Small intestine (tissue), 7 donors: ENCODE data around the gene TOLLIP. TPM values are rescaled to one million over a fixed set of nuclear protein-coding genes. Genes with fewer than 3 reads are reported as not detected.

Source experiments
- DNase-seq, 2 donors: peaks; one replicate each; pipeline versions ENCODE4 v3.0.0 to v3.0.0-alpha.2; 2013
- FAIRE-seq: peaks from 2 replicates; lab custom pipeline; 2012; peaks lifted over from hg19 to GRCh38; lab: Jason Lieb, UNC
- H3K27ac ChIP-seq, 3 donors: one replicate each; pipeline ENCODE4 v1.5.1; 2013; ENCODE audit warnings: low read length in 2 of 3, mild to moderate bottlenecking in 2 of 3, control low read depth in 1 of 3, inconsistent platforms in 1 of 3, low read depth in 1 of 3, moderate library complexity in 1 of 3
- H3K27me3 ChIP-seq, 3 donors: one replicate each; pipeline ENCODE4 v1.6.1; 2013; ENCODE audit warnings: low read length in 3 of 3, inconsistent platforms in 1 of 3; ENCODE audit not compliant: control insufficient read depth in 3 of 3, insufficient read depth in 3 of 3
- H3K36me3 ChIP-seq, 3 donors: one replicate each; pipeline ENCODE4 v1.6.1; 2013; ENCODE audit warnings: low read length in 3 of 3, inconsistent platforms in 1 of 3, low read depth in 1 of 3, mild to moderate bottlenecking in 1 of 3, moderate library complexity in 1 of 3; ENCODE audit not compliant: control insufficient read depth in 3 of 3, insufficient read depth in 2 of 3
- H3K4me1 ChIP-seq, 3 donors: one replicate each; pipeline ENCODE4 v1.6.1; 2013; ENCODE audit warnings: low read length in 2 of 3, inconsistent platforms in 1 of 3, low read depth in 1 of 3, mild to moderate bottlenecking in 1 of 3, moderate library complexity in 1 of 3; ENCODE audit not compliant: control insufficient read depth in 3 of 3, insufficient read depth in 2 of 3
- H3K4me3 ChIP-seq, 3 donors: one replicate each; pipeline ENCODE4 v1.5.1; 2013; ENCODE audit warnings: low read length in 3 of 3, control low read depth in 1 of 3, inconsistent platforms in 1 of 3, low read depth in 1 of 3, mild to moderate bottlenecking in 1 of 3, moderate library complexity in 1 of 3
- H3K9me3 ChIP-seq, 2 donors: one replicate each; pipeline ENCODE4 v1.6.1; 2013; ENCODE audit warnings: low read depth in 1 of 2, low read length in 1 of 2; ENCODE audit not compliant: control insufficient read depth in 2 of 2, insufficient read depth in 1 of 2
- WGBS, 3 donors: extraction: QIAGEN DNeasy Blood & Tissue Kit; methylation state at CpG; one replicate each; pipeline ENCODE4 v1.1.7; 2013; 5-methylcytosine and 5-hydroxymethylcytosine counted together
- polyA plus RNA-seq, 4 donors: library from polyadenylated mRNA; stranded (reverse) in 3 of 4; unstranded in 1 of 4; fragments of 200-250 nt in 3 of 4; fragments of 120-200 nt in 1 of 4; gene quantifications; one replicate each; pipeline versions ENCODE4 v1.2.1 to v1.2.3, GENCODE V29; 2013
- donor health status: healthy with polysubstance abuse.
- donor health status: control.
- donor health status: control.
- donor health status: Bipolar disorder and iron deficiency.
- donor health status: healthy.

Gene TOLLIP
- polyA plus RNA-seq, 4 donors: 33.1 to 57.0 (median 41.0) TPM

GRCh38 chr11:1226226-1226985 is 83.0 kb downstream of the TOLLIP start:
- WGBS, 3 donors: 72 to 79% (median 76%) methylated on average over 40 to 41 of the region's 41 CpGs
- no peaks in the 10 kb centered on the region for H3K9me3 ChIP-seq
- DNase-seq (no peak), FAIRE-seq (no peak)
- H3K4me3 ChIP-seq: no peak overlapping the region
- H3K27me3 ChIP-seq: peaks cover 0 to 3% (median 0%) of the 10 kb centered on the region in 3 donors
- no peaks in the 10 kb centered on the region for H3K36me3 ChIP-seq
- H3K4me1 ChIP-seq: no peaks in the 10 kb centered on the region
- H3K27ac ChIP-seq: no peak overlapping the region

- H3K36me3 ChIP-seq: no peaks in the 10 kb centered on the region
- FAIRE-seq (no peak), DNase-seq (no peak)
- 75 to 82% (median 80%) methylated on average over 27 to 29 of the region's 29 CpGs for WGBS, 3 donors
- no peaks in the 10 kb centered on the region for H3K4me1 ChIP-seq
- H3K27me3 ChIP-seq: peaks cover 0 to 3% (median 0%) of the 10 kb centered on the region in 3 donors
- no peak overlapping the region for H3K27ac ChIP-seq
- no peaks in the 10 kb centered on the region for H3K9me3 ChIP-seq
- H3K4me3 ChIP-seq: no peak overlapping the region
Observed at GRCh38 chr11:1225386-1226225, 83.8 kb downstream of the TOLLIP start.

GRCh38 chr11:1224491-1225385 is 84.7 kb downstream of the TOLLIP start:
- no peak for DNase-seq
- H3K4me1 ChIP-seq: peaks cover 0 to under 1% (median 0%) of the 10 kb centered on the region in 3 donors
- no peaks in the 10 kb centered on the region for H3K9me3 ChIP-seq
- no peaks in the 10 kb centered on the region for H3K36me3 ChIP-seq
- no peaks in the 10 kb centered on the region for H3K27me3 ChIP-seq
- 61 to 62% (median 62%) methylated on average over 23 to 27 of the region's 27 CpGs for WGBS, 3 donors
- no peak overlapping the region for H3K4me3 ChIP-seq
- H3K27ac ChIP-seq: no peak overlapping the region
- FAIRE-seq: no peak

Other genes starting within 250 kb of the TOLLIP start
- gene MUC2, start 234.8 kb downstream of the TOLLIP start, polyA plus RNA-seq: 100 to 1,000 TPM in 1 of 4 donors, 10 to 100 TPM in 1, 1 to 10 TPM in 2; 3.0 to 239 (median 30.8) TPM
- under 1 TPM in 2 of 4 donors, not detected in 2; 0.06 to 0.13 TPM for gene MUC5AC, start 151.7 kb downstream of the TOLLIP start, polyA plus RNA-seq
- gene MUC5B, start 86.6 kb downstream of the TOLLIP start, polyA plus RNA-seq: 1 to 10 TPM in 1 of 4 donors, under 1 TPM in 1, not detected in 2; 0.04 to 2.4 TPM
- 1 to 10 TPM in 2 of 4 donors, under 1 TPM in 1, not detected in 1; 0.27 to 7.9 (median 3.3) TPM for gene BRSK2, start 80.3 kb upstream of the TOLLIP start, polyA plus RNA-seq
- 10 to 100 TPM; 28.3 to 48.6 (median 42.0) TPM for gene MOB2, start 177.1 kb upstream of the TOLLIP start, polyA plus RNA-seq